Measurements from ENCODE around the gene MEA1.
A peak's percentile ranks its signal among the peaks of the same experiment; 100 is the strongest.

The MEA1 gene

DNA sequence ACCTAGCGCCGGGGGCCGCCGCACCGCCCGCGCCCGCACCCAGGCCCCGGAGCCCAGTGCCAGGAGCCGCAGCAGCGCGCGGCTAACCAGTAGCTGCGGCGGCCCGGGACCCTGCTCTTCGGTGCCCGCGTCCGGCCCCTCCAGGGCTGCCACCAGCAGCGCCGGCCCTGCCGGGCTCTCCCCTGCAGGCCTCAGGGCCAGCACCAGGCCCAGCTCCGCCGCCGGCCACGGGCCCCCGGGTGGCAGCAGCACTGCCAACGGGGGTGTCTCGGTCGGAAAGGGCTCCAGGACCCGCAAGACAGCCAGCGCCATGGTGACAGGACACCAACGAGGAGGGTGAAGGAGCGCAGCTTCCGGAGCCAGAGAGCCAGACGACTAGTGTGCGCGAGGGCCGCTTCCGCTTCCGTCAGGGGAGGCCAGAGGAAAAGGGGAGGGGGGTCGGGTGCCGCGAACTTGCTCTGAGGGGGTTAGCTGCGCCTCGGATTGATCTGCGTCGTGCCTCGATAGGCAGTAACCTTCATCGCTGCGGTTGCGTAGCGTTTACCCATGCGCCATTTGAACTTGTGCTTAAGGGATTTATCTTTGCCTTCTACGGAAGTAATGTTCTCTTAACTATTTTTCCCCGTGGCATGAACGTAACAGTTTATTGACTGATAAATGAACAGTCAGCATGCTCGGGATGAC lies 34.8 kb downstream of the MEA1 start, which contains the start of gene PEX6:
Gene PEX6, minus strand, starts transcription at position 343 of the 684 bp plus-strand sequence. Its CDS starts 31 bp downstream, at position 312.
- H3K4me3 ChIP-seq (ENCODE audit: control insufficient read depth, low read depth, low read length): peak within 1 kb of the TSS; percentile 61

DNA sequence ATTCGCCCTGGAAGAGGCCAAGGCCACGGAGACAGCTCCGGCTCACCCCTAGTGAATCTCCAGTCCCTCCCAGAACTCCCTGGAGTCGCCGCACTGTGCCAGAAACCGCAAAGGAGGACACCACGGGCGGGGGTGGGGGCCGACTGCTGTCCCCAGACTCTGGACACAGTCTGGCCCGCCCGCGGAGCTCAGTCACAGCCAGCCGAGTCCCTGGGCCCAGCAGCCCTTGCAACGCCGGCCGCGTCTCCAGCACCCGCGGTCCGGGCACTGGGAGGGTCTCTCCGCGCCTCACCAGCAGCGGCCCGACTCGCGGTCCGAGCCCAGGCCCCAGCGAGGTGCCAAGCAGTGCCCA lies 35.3 kb downstream of the MEA1 start:
- peak; percentile 34 for DNase-seq (ENCODE audit: low read depth)
- peak overlapping the region; percentile 61 for H3K4me3 ChIP-seq (ENCODE audit: control insufficient read depth, low read depth, low read length)

More for the DNA sequence above, 34.8 kb downstream of the MEA1 start, which contains the start of gene PEX6:
- DNase-seq (ENCODE audit: low read depth): peak; percentile 81
- TF ChIP-seq, protein P1, sequence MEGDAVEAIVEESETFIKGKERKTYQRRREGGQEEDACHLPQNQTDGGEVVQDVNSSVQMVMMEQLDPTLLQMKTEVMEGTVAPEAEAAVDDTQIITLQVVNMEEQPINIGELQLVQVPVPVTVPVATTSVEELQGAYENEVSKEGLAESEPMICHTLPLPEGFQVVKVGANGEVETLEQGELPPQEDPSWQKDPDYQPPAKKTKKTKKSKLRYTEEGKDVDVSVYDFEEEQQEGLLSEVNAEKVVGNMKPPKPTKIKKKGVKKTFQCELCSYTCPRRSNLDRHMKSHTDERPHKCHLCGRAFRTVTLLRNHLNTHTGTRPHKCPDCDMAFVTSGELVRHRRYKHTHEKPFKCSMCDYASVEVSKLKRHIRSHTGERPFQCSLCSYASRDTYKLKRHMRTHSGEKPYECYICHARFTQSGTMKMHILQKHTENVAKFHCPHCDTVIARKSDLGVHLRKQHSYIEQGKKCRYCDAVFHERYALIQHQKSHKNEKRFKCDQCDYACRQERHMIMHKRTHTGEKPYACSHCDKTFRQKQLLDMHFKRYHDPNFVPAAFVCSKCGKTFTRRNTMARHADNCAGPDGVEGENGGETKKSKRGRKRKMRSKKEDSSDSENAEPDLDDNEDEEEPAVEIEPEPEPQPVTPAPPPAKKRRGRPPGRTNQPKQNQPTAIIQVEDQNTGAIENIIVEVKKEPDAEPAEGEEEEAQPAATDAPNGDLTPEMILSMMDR (conservative IDR thresholded peaks at IDR 0.05; ENCODE audit: control insufficient read depth, insufficient read depth, low read depth, low read length): no peak

DNA sequence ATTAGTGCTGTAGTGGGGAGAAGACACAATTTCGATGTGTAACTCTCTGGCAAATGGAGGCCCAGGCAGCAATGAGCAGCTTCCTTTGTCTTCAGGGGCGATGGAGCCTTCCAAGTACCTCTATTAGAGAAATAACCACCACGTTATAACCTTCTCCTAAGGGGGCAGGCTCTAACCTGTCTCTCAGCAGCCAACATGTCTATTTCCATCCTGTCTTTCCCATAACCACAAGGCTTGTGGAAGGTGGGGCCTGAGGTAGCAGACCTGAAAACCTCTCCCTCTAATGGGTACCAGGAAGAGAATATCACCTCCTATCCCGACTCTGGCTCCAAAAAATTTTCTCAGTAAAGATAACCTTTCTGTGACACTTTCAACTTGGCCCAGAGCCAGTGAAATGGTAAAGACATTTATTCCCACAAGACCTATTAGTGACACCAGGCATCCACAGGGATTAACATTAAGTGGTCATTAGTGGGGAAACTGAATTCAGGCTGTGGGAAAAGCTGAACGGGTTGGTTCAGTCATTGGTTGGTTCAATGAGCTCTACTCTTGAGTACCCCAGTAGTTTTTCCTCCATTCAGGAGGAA lies 38.7 kb downstream of the MEA1 start:
- TF ChIP-seq, protein P1 (conservative IDR thresholded peaks at IDR 0.05; ENCODE audit: control insufficient read depth, insufficient read depth, low read depth, low read length): no peak

More for the DNA sequence above, 35.3 kb downstream of the MEA1 start:
- TF ChIP-seq, protein P1 (conservative IDR thresholded peaks at IDR 0.05; ENCODE audit: control insufficient read depth, insufficient read depth, low read depth, low read length): no peak

DNA sequence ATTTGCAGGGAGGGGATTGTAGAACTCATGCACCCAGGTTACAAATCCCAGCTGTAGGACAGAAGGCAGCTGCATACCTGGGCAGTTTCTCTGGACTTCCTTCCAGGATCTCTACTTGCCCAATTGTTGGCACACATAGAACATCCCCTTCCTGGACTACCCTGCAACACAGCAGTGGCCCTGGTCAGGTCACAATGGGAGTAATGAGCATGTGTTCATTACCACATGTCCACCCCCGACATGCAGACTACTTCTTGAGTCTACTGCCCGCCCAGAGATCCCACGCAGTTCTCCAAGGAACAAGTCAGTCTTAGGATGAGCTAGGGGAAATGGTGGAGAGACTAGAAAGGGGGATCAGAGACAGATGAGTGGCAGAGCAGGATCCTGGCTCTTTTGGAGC lies 39.8 kb downstream of the MEA1 start:
- TF ChIP-seq, protein P1 (conservative IDR thresholded peaks at IDR 0.05; ENCODE audit: control insufficient read depth, insufficient read depth, low read depth, low read length): no peak
- H3K4me3 ChIP-seq (ENCODE audit: control insufficient read depth, low read depth, low read length): no peak overlapping the region
- DNase-seq (ENCODE audit: low read depth): no peak

More for the DNA sequence above, 38.7 kb downstream of the MEA1 start:
- DNase-seq (ENCODE audit: low read depth): no peak
- no peak overlapping the region for H3K4me3 ChIP-seq (ENCODE audit: control insufficient read depth, low read depth, low read length)

DNA sequence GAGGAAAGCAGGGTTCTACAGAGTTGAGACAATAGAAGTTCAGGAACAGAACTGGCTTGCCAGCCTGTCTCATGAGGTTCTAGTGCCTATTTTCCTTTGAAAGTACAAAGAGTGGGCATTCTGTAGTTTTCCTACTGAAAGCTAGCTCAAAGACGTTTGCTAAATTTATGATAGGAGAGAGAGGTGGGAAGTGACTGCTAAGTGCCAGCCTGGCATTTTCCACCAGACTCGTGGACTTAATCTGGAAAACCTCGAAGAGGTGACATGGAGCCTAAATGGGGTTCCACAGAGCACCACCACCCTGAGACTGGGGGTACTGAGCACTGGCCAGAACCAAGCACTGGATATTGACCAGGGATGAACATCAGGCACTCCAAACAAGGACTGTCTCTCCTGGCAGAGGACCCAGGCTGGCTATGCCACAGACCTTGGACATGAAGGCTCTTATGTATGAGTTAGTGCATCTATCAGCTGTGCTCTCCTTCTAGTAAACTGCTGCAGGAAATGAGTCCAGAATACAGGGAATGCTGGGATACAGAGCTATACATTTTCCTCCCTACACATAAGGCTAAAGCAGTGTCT lies 41.9 kb downstream of the MEA1 start:
- TF ChIP-seq, protein P1 (conservative IDR thresholded peaks at IDR 0.05; ENCODE audit: control insufficient read depth, insufficient read depth, low read depth, low read length): no peak
- no peak overlapping the region for H3K4me3 ChIP-seq (ENCODE audit: control insufficient read depth, low read depth, low read length)
- no peak for DNase-seq (ENCODE audit: low read depth)

DNA sequence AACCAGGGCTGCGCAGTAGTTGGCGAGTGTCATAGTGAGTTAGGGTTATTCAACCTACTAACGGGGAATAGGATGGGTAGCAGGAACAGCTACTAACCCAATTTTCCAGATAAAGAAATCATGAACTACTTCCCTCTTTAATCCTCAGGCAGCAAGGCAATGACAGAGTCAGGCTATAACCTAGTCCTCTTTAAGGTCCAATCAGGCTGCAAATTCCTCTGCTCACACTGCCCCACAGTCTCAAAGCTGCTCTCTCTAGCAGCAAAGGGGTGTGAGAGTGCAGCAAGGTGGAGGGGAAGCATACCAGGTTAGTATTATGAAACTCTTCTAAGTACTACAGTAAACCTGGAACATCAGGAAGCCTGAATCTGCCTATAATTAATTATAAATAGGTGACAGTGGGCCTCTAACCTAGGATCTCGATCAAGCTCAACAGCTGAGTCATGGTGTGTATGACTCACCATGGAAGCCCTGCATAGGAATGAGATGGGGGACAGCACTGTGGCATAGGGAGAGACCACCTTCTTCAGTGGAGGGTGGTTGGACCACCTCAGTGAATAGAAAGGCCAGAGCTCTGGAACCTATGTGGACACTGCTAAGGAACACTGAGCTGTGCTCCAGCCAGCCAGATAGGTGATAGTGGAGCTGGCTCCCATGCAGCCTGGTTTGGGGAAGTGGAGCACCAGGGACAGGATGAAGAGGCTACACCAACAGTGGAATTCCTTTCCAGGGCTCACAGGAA lies 42.7 kb downstream of the MEA1 start:
- no peak overlapping the region for H3K4me3 ChIP-seq (ENCODE audit: control insufficient read depth, low read depth, low read length)
- peak; percentile 45 for DNase-seq (ENCODE audit: low read depth)
- TF ChIP-seq, protein P1 (conservative IDR thresholded peaks at IDR 0.05; ENCODE audit: control insufficient read depth, insufficient read depth, low read depth, low read length): no peak

Measured in fibroblast of mammary gland (primary cell).